ENCODE results near the gene KRT85. TPM values are rescaled to one million over a fixed set of nuclear protein-coding genes. Genes with fewer than 3 reads are reported as not detected.

Gene KRT85
- total and polyA plus RNA-seq, 4 donors = not detected

- Histone ChIP-seq H3K9me3 (ENCODE audit: control insufficient read depth in 4 of 4, insufficient read depth in 3 of 4, low read length in 3 of 4) (no peaks in the 10 kb centered on the region), H3K4me3 (no peak overlapping the region), H3K9ac (ENCODE audit: insufficient read depth in 1 of 2, low read length in 2 of 2) (no peak overlapping the region), H3K4me1 (ENCODE audit: control insufficient read depth in 5 of 5, insufficient read depth in 5 of 5, low read length in 5 of 5) (no peaks in the 10 kb centered on the region), H3K27me3 (ENCODE audit: control insufficient read depth in 3 of 3, insufficient read depth in 3 of 3, low read length in 2 of 3) (peaks cover 0 to 3% (median 0%) of the 10 kb centered on the region in 3 donors), H3K27ac (ENCODE audit: low read depth in 1 of 2, low read length in 1 of 2) (no peak overlapping the region), H3K36me3 (ENCODE audit: control insufficient read depth in 4 of 4, insufficient read depth in 4 of 4, low read length in 4 of 4) (no peaks in the 10 kb centered on the region)
- ATAC-seq (ENCODE audit: insufficient read depth, low FRiP score) = no peak
- WGBS, 2 donors = 91% methylated on average over 9 of the region's 9 CpGs
- no peak for TF ChIP-seq CTCF (IDR thresholded peaks at IDR 0.05; ENCODE audit: control extremely low read depth, extremely low read depth)
- DNase-seq = no peak
Observed at GRCh38 chr12:52400906-52401305, 33.6 kb upstream of the KRT85 start.

GRCh38 chr12:52399756-52400155 is 32.5 kb upstream of the KRT85 start:
- no peak for ATAC-seq (ENCODE audit: insufficient read depth, low FRiP score)
- 94% methylated on average over 16 of the region's 16 CpGs for whole genome bisulfite sequencing, 2 donors
- H3K36me3 ChIP-seq (ENCODE audit: control insufficient read depth in 4 of 4, insufficient read depth in 4 of 4, low read length in 4 of 4) = no peaks in the 10 kb centered on the region
- no peak overlapping the region for H3K9ac ChIP-seq (ENCODE audit: insufficient read depth in 1 of 2, low read length in 2 of 2)
- H3K4me3 ChIP-seq = no peak overlapping the region
- H3K27ac ChIP-seq (ENCODE audit: low read depth in 1 of 2, low read length in 1 of 2) = no peak overlapping the region
- no peaks in the 10 kb centered on the region for H3K9me3 ChIP-seq (ENCODE audit: control insufficient read depth in 4 of 4, insufficient read depth in 3 of 4, low read length in 3 of 4)
- H3K4me1 ChIP-seq (ENCODE audit: control insufficient read depth in 5 of 5, insufficient read depth in 5 of 5, low read length in 5 of 5) = no peaks in the 10 kb centered on the region
- DNase-seq = no peak
- H3K27me3 ChIP-seq (ENCODE audit: control insufficient read depth in 3 of 3, insufficient read depth in 3 of 3, low read length in 2 of 3) = peaks cover 0 to 3% (median 0%) of the 10 kb centered on the region in 3 donors
- TF ChIP-seq CTCF (IDR thresholded peaks at IDR 0.05; ENCODE audit: control extremely low read depth, extremely low read depth) = no peak

- no peaks in the 10 kb centered on the region for H3K9me3 ChIP-seq (ENCODE audit: control insufficient read depth in 4 of 4, insufficient read depth in 3 of 4, low read length in 3 of 4)
Observed at GRCh38 chr12:52398176-52398575, 30.9 kb upstream of the KRT85 start.

More at GRCh38 chr12:52398176-52398575, 30.9 kb upstream of the KRT85 start:
- Histone ChIP-seq H3K4me1 (ENCODE audit: control insufficient read depth in 5 of 5, insufficient read depth in 5 of 5, low read length in 5 of 5) (peaks cover 0 to 6% (median 0%) of the 10 kb centered on the region in 5 donors), H3K9ac (ENCODE audit: insufficient read depth in 1 of 2, low read length in 2 of 2) (no peak overlapping the region), H3K36me3 (ENCODE audit: control insufficient read depth in 4 of 4, insufficient read depth in 4 of 4, low read length in 4 of 4) (no peaks in the 10 kb centered on the region), H3K27ac (ENCODE audit: low read depth in 1 of 2, low read length in 1 of 2) (no peak overlapping the region), H3K27me3 (ENCODE audit: control insufficient read depth in 3 of 3, insufficient read depth in 3 of 3, low read length in 2 of 3) (peaks cover 0 to 3% (median 0%) of the 10 kb centered on the region in 3 donors), H3K4me3 (no peak overlapping the region)
- ATAC-seq (ENCODE audit: insufficient read depth, low FRiP score) = no peak
- 81 to 94% methylated on average over 1 of the region's 1 CpG for WGBS, 2 donors
- no peak for DNase-seq
- TF ChIP-seq CTCF (IDR thresholded peaks at IDR 0.05; ENCODE audit: control extremely low read depth, extremely low read depth) = no peak

All from lung (tissue), 12 donors.